ENCODE measurements around the gene CFDP1. TPM values are rescaled to one million over a fixed set of nuclear protein-coding genes. Genes with fewer than 3 reads are reported as not detected.

The CFDP1 gene
- total and polyA plus RNA-seq, 10 donors = 56.1 to 222 (median 108) TPM

- TF ChIP-seq POLR2A (IDR thresholded peaks at IDR 0.05) (no peak), CTCF (IDR thresholded peaks at IDR 0.05 in 8 of 11, conservative IDR thresholded peaks at IDR 0.05 in 3 of 11) (no peak), POLR2AphosphoS5 (IDR thresholded peaks at IDR 0.05) (no peak)
- Histone ChIP-seq H3K27me3 (replicated peaks in 1 of 7) (peaks cover 0 to 49% (median 0%) of the 10 kb centered on the region in 7 donors), H3K36me3 (peaks cover 0 to 5% (median 0%) of the 10 kb centered on the region in 6 donors), H3K27ac (no peak overlapping the region), H3K4me1 (peaks cover 13 to 54% (median 25%) of the 10 kb centered on the region in 6 donors), H3K9me3 (no peaks in the 10 kb centered on the region), H3K4me3 (no peak overlapping the region)
- WGBS, 5 donors = 48 to 76% (median 55%) methylated on average over 3 of the region's 3 CpGs
- intact Hi-C loops (cut with DNase I; ENCODE audit: low total_unique reads) = no loop called here
- no peak for DNase-seq
These were observed 110.6 kb downstream of the CFDP1 start for GRCh38 chr16:75322740-75323139.

GRCh38 chr16:75320435-75320834, 112.9 kb downstream of the CFDP1 start:
- no peak for DNase-seq
- Histone ChIP-seq H3K4me1 (peaks cover 17 to 57% (median 30%) of the 10 kb centered on the region in 6 donors), H3K27ac (peak overlapping the region in 2 of 8 donors; percentile 15 to 37), H3K4me3 (no peak overlapping the region), H3K27me3 (replicated peaks in 1 of 7) (peaks cover 0 to 33% (median 0%) of the 10 kb centered on the region in 7 donors), H3K9me3 (no peaks in the 10 kb centered on the region), H3K36me3 (peaks cover 0 to 7% (median 0%) of the 10 kb centered on the region in 6 donors)
- 64 to 77% (median 69%) methylated on average over 3 of the region's 3 CpGs for WGBS, 5 donors
- intact Hi-C loops (cut with DNase I; ENCODE audit: low total_unique reads) = no loop called here
- TF ChIP-seq POLR2AphosphoS5 (IDR thresholded peaks at IDR 0.05) (no peak), CTCF (IDR thresholded peaks at IDR 0.05 in 8 of 11, conservative IDR thresholded peaks at IDR 0.05 in 3 of 11) (no peak), POLR2A (IDR thresholded peaks at IDR 0.05) (no peak)

GRCh38 chr16:75319513-75320411, 113.5 kb downstream of the CFDP1 start:
- Histone ChIP-seq H3K9me3 (no peaks in the 10 kb centered on the region), H3K36me3 (peaks cover 0 to 11% (median 0%) of the 10 kb centered on the region in 6 donors), H3K4me3 (peak overlapping the region in 1 of 8 donors; percentile 27), H3K27me3 (replicated peaks in 1 of 7) (peaks cover 0 to 27% (median 0%) of the 10 kb centered on the region in 7 donors), H3K27ac (peak overlapping the region in 3 of 8 donors; percentile 15 to 46 (median 37)), H3K4me1 (peaks cover 17 to 57% (median 30%) of the 10 kb centered on the region in 6 donors)
- intact Hi-C loops (cut with DNase I; ENCODE audit: low total_unique reads) = no loop called here
- 53 to 63% (median 61%) methylated on average over 13 of the region's 13 CpGs for WGBS, 5 donors
- TF ChIP-seq POLR2AphosphoS5 (IDR thresholded peaks at IDR 0.05) (no peak), POLR2A (IDR thresholded peaks at IDR 0.05) (no peak), CTCF (IDR thresholded peaks at IDR 0.05 in 8 of 11, conservative IDR thresholded peaks at IDR 0.05 in 3 of 11) (no peak)
- DNase-seq = no peak

- WGBS, 5 donors = 87 to 96% (median 89%) methylated on average over 3 of the region's 3 CpGs
- TF ChIP-seq CTCF (IDR thresholded peaks at IDR 0.05 in 8 of 11, conservative IDR thresholded peaks at IDR 0.05 in 3 of 11) (no peak), POLR2AphosphoS5 (IDR thresholded peaks at IDR 0.05) (no peak)
- peak overlapping the region in 1 of 8 donors; percentile 46 for H3K27ac ChIP-seq
- H3K36me3 ChIP-seq = peaks cover 0 to 17% (median 0%) of the 10 kb centered on the region in 6 donors
- intact Hi-C loops (cut with DNase I; ENCODE audit: low total_unique reads) = no loop called here
- DNase-seq = no peak
- H3K4me1 ChIP-seq = peaks cover 17 to 53% (median 30%) of the 10 kb centered on the region in 6 donors
- H3K9me3 ChIP-seq = no peaks in the 10 kb centered on the region
- H3K4me3 ChIP-seq = no peak overlapping the region
- peaks cover 0 to 27% (median 0%) of the 10 kb centered on the region in 7 donors for H3K27me3 ChIP-seq (replicated peaks in 1 of 7)
These were observed 114.6 kb downstream of the CFDP1 start for GRCh38 chr16:75318737-75319136.

Measured in spleen (tissue), 11 donors.